ENCODE results near the gene LRCH1. TPM values are rescaled to one million over a fixed set of nuclear protein-coding genes. Genes with fewer than 3 reads are reported as not detected.

The LRCH1 gene
- total RNA-seq, 1 donor from 2014 or later, result 17.0 TPM

DNA sequence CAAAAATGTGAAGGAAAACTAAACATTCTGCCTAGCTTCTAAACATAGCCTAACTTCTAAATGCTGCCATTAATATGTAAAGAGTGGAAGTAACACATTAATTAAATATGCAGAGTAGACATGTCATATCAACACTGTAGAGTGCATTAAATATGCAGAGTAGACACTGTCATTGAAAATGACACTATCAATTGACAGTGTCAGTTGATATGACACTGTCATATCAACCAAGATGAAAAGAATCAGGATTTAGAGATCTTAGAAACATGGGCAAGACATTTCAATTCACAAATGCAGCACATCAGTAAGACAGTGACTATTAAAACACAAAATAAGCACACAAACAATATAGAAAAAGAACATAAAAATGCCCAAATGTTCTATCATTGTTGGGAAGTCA is 218.7 kb downstream of the LRCH1 start:
- TF ChIP-seq, protein P1, sequence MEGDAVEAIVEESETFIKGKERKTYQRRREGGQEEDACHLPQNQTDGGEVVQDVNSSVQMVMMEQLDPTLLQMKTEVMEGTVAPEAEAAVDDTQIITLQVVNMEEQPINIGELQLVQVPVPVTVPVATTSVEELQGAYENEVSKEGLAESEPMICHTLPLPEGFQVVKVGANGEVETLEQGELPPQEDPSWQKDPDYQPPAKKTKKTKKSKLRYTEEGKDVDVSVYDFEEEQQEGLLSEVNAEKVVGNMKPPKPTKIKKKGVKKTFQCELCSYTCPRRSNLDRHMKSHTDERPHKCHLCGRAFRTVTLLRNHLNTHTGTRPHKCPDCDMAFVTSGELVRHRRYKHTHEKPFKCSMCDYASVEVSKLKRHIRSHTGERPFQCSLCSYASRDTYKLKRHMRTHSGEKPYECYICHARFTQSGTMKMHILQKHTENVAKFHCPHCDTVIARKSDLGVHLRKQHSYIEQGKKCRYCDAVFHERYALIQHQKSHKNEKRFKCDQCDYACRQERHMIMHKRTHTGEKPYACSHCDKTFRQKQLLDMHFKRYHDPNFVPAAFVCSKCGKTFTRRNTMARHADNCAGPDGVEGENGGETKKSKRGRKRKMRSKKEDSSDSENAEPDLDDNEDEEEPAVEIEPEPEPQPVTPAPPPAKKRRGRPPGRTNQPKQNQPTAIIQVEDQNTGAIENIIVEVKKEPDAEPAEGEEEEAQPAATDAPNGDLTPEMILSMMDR (conservative IDR thresholded peaks at IDR 0.05; ENCODE audit: low read depth, low read length), result no peak
- DNase-seq (ENCODE audit: low read depth), result no peak
- no peak overlapping the region for H3K4me3 ChIP-seq (ENCODE audit: low read depth, low read length)

DNA sequence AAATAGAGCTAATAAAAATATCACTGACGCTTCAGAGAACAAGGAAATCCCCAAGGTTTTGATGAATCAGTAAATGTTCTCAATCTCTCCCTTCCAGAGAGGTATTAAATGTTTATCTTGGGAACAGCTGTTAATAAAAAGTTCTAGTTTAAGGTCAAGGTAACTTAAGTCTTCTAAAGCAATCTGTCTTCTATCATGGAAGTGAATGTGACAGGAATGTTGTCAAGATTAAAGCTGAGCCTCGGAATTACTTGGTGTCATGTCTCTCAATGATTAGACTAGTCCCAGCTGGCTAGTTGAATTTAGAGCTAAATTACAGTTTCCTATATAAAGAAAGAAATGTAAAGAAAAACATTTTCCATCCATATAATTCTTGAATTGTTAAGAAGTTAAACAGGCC is 220.6 kb downstream of the LRCH1 start:
- TF ChIP-seq, protein P1 (conservative IDR thresholded peaks at IDR 0.05; ENCODE audit: low read depth, low read length), result no peak
- no peak overlapping the region for H3K4me3 ChIP-seq (ENCODE audit: low read depth, low read length)
- no peak for DNase-seq (ENCODE audit: low read depth)

DNA sequence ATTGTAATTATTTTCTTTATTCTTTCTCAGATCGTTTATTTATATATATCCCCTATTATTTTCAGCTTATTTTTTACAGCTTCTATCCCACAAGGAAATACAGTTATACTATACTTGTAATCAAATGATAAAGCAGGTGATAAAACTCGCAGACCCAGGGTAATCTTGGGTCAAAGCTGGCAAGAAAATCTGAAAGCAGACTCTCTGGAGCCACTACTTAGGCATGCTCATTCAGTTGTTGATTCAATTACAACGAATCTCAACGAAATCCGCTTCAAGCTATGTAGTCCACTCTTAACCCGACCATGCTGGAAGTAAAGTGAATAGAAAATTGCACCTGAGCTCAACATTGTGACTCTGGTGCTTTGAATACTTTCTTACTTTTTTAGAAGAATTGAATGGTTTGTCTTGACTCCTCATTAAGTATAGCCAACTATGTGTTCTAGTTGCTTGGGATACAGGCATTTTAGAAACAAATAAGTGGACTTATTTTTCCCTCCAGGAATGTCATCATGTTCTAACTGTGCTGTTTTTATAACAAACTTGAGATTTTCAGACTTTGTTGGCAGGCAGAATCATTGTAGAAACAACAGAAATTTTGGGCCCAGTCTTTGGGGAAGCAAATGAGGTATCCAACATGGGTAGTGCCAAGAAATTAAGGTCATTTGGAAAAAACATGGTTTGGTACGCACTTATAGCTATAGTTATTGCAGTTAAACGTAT is 222.6 kb downstream of the LRCH1 start:
- no peak overlapping the region for H3K4me3 ChIP-seq (ENCODE audit: low read depth, low read length)
- TF ChIP-seq, protein P1 (conservative IDR thresholded peaks at IDR 0.05; ENCODE audit: low read depth, low read length), result no peak
- no peak for DNase-seq (ENCODE audit: low read depth)

DNA sequence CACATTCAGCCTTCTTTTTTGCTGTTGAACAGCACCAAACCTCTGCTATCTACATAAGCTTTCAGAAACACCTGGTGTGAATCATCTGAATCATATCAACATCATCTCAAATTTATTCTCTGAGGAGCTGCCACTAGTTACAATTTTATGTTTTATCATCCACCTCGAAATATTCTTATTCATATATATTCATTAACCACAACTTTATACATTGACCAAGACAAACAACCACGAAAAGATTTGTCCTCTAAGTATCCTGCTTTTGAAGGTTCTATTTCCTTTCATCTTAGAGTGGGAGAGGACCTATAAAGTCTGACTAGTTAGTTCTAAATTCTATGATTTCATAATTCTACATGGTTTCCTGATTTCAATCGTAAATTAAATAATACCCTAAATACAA is 225.1 kb downstream of the LRCH1 start:
- no peak overlapping the region for H3K4me3 ChIP-seq (ENCODE audit: low read depth, low read length)
- TF ChIP-seq, protein P1 (conservative IDR thresholded peaks at IDR 0.05; ENCODE audit: low read depth, low read length), result no peak
- no peak for DNase-seq (ENCODE audit: low read depth)

DNA sequence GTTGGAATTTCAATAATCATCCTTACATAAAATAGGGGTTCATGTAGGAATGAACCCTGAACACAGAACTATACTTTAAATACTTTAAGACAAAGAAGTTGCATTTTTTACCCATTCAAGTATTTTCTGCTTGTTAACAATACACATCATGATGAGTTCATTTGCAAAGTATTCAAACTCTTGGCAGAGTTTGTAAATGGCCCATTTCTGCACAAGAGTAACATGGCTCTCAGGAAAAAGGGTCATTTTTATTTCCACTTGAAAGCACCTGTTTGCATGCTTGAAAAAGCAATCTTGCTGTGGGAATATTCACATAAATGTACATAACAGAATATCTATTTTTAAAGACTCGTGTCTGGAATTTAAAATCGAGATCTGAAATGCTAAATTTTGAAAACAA is 225.9 kb downstream of the LRCH1 start:
- DNase-seq (ENCODE audit: low read depth), result no peak
- TF ChIP-seq, protein P1 (conservative IDR thresholded peaks at IDR 0.05; ENCODE audit: low read depth, low read length), result no peak
- H3K4me3 ChIP-seq (ENCODE audit: low read depth, low read length), result no peak overlapping the region

DNA sequence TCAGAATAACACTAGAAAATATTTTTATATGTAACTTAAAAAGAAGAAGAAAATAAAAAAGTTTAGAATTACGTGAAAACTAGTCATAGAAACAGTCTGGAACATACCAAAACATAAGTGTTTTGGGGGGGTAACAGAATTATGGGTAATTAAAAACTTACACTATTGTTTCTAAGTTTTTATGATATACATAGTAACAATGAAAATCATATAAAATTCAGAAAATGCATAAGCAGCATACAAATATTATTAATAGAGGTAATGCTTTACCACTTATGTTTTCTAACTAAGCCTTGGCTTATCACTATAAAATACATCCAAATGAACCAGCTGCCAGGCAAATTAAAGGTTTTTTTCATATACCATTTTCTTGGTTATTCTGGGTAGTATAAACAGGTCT is 229.1 kb downstream of the LRCH1 start:
- TF ChIP-seq, protein P1 (conservative IDR thresholded peaks at IDR 0.05; ENCODE audit: low read depth, low read length), result no peak
- no peak for DNase-seq (ENCODE audit: low read depth)
- no peak overlapping the region for H3K4me3 ChIP-seq (ENCODE audit: low read depth, low read length)

DNA sequence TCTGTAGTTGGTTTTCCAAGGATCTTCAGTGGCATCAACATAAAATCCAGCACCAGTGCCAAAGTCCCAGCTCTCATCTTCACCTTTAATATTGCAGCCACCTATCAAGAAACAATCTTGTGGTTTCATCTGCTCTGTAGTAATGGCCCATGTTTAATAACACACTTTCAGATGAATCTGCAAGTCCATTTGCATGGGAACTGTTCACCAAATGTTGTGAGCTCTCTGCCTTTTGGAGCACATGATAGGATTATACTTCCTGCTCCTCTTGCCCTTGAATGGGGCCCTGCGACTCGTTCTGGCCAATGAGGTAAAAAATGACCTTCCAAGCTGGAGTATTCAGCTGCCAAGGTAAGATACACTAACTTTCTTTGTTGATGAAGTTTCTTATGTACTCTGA is 229.7 kb downstream of the LRCH1 start:
- TF ChIP-seq, protein P1 (conservative IDR thresholded peaks at IDR 0.05; ENCODE audit: low read depth, low read length), result no peak
- no peak overlapping the region for H3K4me3 ChIP-seq (ENCODE audit: low read depth, low read length)
- DNase-seq (ENCODE audit: low read depth), result no peak

Data from epithelial cell of proximal tubule (primary cell).